HCT116 (cell line): Measurements from ENCODE around the gene ALCAM. TPM values are rescaled to one million over a fixed set of nuclear protein-coding genes. Genes with fewer than 3 reads are reported as not detected.

Experiments used
- ATAC-seq: fragments of 200-7000 bp; cut with Tn5 transposase; 2 replicates; pipeline ENCODE4 v1.9.1; 2020; ENCODE audit warnings: mild to moderate bottlenecking, moderate library complexity
- BruUV-seq: library from RNA; stranded (reverse); fragments of 400-500 nt; replicated peaks from 2 replicates; lab custom pipeline; 2021; lab: Mats Ljungman, UMichigan
- CTCF ChIA-PET: fragments of 300-600 bp; sonication (Branson Sonifier 250); formaldehyde crosslinking; loops from one replicate; lab custom pipeline; 2021; ENCODE audit warnings: antibody characterized with exemption; lab: Charles Lee
- POLR2A ChIA-PET: fragments of 300-600, 350-600 bp; sonication (Branson Sonifier 250); formaldehyde crosslinking; loops from one replicate; lab custom pipeline; 2021; ENCODE audit warnings: antibody characterized with exemption; lab: Charles Lee
- RAD21 ChIA-PET, 2 experiments: fragments of 300-600 bp; sonication (Branson Sonifier 250); formaldehyde crosslinking; loops; one replicate each; lab custom pipeline; 2023; ENCODE audit warnings: low total read pairs in 2 of 2; ENCODE audit not compliant: uncharacterized antibody in 2 of 2, unreplicated experiment in 2 of 2, low non-redundant PET in 1 of 2; lab: Charles Lee
- DNase-seq: peaks from one replicate; pipeline ENCODE4 v3.0.0-alpha.2; 2010; ENCODE audit warnings: low read depth, low spot score
- H2AFZ ChIP-seq: fragments of 200-600 bp; shearing (Covaris generic), sonication (generic); 2 replicates; pipeline ENCODE4 v1.6.1; 2017; ENCODE audit warnings: low read depth, mixed run types, mixed read lengths, antibody characterized with exemption, low read length; ENCODE audit not compliant: poor library complexity, severe bottlenecking
- H3K27ac ChIP-seq: 2 replicates; pipeline ENCODE4 v1.5.1; 2012; ENCODE audit warnings: low read depth, low read length
- H3K27me3 ChIP-seq: fragments of 200-600 bp; sonication (generic); 2 replicates; pipeline ENCODE4 v1.6.1; 2016; ENCODE audit warnings: mixed run types, low read length, mixed read lengths; ENCODE audit not compliant: insufficient read depth
- H3K36me3 ChIP-seq, 2 experiments: fragments of 200-500 bp in 1 of 2; fragments of 200-600 bp in 1 of 2; sonication (Bioruptor generic) in 1 of 2; sonication (generic) in 1 of 2; 2 replicates each; pipeline versions ENCODE4 v1.5.1 to v1.6.1; 2014 to 2016; ENCODE audit warnings: low read length in 2 of 2, inconsistent platforms in 1 of 2, mixed read lengths in 1 of 2, mixed run types in 1 of 2; ENCODE audit not compliant: insufficient read depth in 2 of 2, control insufficient read depth in 1 of 2
- H3K4me1 ChIP-seq, 2 experiments: fragments of 200-600 bp in 1 of 2; sonication (generic) in 1 of 2; 2 replicates each; pipeline versions ENCODE4 v1.5.1 to v1.6.1; 2012 to 2017; ENCODE audit warnings: low read length in 2 of 2, inconsistent platforms in 1 of 2, mild to moderate bottlenecking in 1 of 2, mixed read lengths in 1 of 2, mixed run types in 1 of 2, moderate library complexity in 1 of 2; ENCODE audit not compliant: insufficient read depth in 2 of 2, control insufficient read depth in 1 of 2
- H3K4me2 ChIP-seq: fragments of 200-600 bp; sonication (generic); 2 replicates; pipeline ENCODE4 v1.6.1; 2017; ENCODE audit warnings: mixed run types, low read length, mixed read lengths
- H3K4me3 ChIP-seq, 2 experiments: fragments of 200-600 bp in 1 of 2; sonication (generic) in 1 of 2; replicated peaks in 1 of 2; 2 replicates each; pipeline ENCODE4 v1.5.1; 2011 to 2016; ENCODE audit warnings: low read length in 2 of 2, control low read depth in 1 of 2, low read depth in 1 of 2, mild to moderate bottlenecking in 1 of 2, mixed read lengths in 1 of 2, mixed run types in 1 of 2
- H3K79me2 ChIP-seq: fragments of 200-600 bp; sonication (generic); 2 replicates; pipeline ENCODE4 v1.6.1; 2017; ENCODE audit warnings: mild to moderate bottlenecking, mixed run types, low read length, moderate library complexity, mixed read lengths; ENCODE audit not compliant: insufficient read depth
- H3K9ac ChIP-seq: fragments of 200-600 bp; sonication (generic); 2 replicates; pipeline ENCODE4 v1.6.1; 2016; ENCODE audit warnings: low read length, mixed read lengths
- H3K9me2 ChIP-seq: fragments of 200-600 bp; sonication (generic), shearing (Covaris generic); 2 replicates; pipeline ENCODE4 v1.6.1; 2017; ENCODE audit warnings: mixed run types, mild to moderate bottlenecking, moderate library complexity; ENCODE audit not compliant: insufficient read depth
- H3K9me3 ChIP-seq, 2 experiments: fragments of 200-500 bp in 1 of 2; fragments of 200-600 bp in 1 of 2; sonication (Bioruptor generic) in 1 of 2; sonication (generic) in 1 of 2; 2 replicates each; pipeline ENCODE4 v1.6.1; 2014 to 2017; ENCODE audit warnings: low read length in 2 of 2, mixed read lengths in 2 of 2, inconsistent platforms in 1 of 2, low read depth in 1 of 2, mild to moderate bottlenecking in 1 of 2, mixed run types in 1 of 2, moderate library complexity in 1 of 2; ENCODE audit not compliant: control insufficient read depth in 1 of 2, insufficient read depth in 1 of 2
- H4K20me1 ChIP-seq: fragments of 200-600 bp; sonication (generic), shearing (Covaris generic); 2 replicates; pipeline ENCODE4 v1.6.1; 2017; ENCODE audit warnings: mixed run types, mild to moderate bottlenecking, moderate library complexity; ENCODE audit not compliant: insufficient read depth
- ATF3 ChIP-seq: IDR thresholded peaks from 2 replicates; pipeline ENCODE4 v1.6.1; 2012
- CTCF ChIP-seq, 3 experiments: fragments of 200-600 bp in 1 of 3; sonication (generic) in 1 of 3; IDR thresholded peaks in 2 of 3; conservative IDR thresholded peaks in 1 of 3; 2 replicates each; pipeline ENCODE4 v1.5.1; 2012 to 2017; ENCODE audit warnings: low read depth in 2 of 3, low read length in 2 of 3, antibody characterized with exemption in 1 of 3, borderline replicate concordance in 1 of 3, control low read depth in 1 of 3, mild to moderate bottlenecking in 1 of 3, mixed read lengths in 1 of 3, mixed run types in 1 of 3, moderate library complexity in 1 of 3; ENCODE audit not compliant: insufficient read depth in 1 of 3
- EGR1 ChIP-seq: IDR thresholded peaks from 2 replicates; pipeline ENCODE4 v1.6.1; 2012; ENCODE audit warnings: low read depth
- JUND ChIP-seq: IDR thresholded peaks from 2 replicates; pipeline ENCODE4 v1.6.1; 2012
- POLR2A ChIP-seq: IDR thresholded peaks from 2 replicates; pipeline ENCODE4 v1.7.0; 2011; ENCODE audit warnings: borderline replicate concordance; ENCODE audit not compliant: insufficient read depth, insufficient read length; ENCODE audit errors: extremely low read depth
- SIN3A ChIP-seq: IDR thresholded peaks from 2 replicates; pipeline ENCODE4 v1.6.1; 2012; ENCODE audit warnings: low read depth
- SP1 ChIP-seq: IDR thresholded peaks from 2 replicates; pipeline ENCODE4 v1.6.1; 2012; ENCODE audit warnings: low read depth
- ZNF274 ChIP-seq: fragments of 200-500 bp; sonication (Bioruptor generic); IDR thresholded peaks from 2 replicates; pipeline ENCODE4 v1.6.1; 2014; ENCODE audit warnings: mild to moderate bottlenecking, low read depth, low read length, inconsistent platforms
- intact Hi-C: fragments of 100-400 bp; cut with micrococcal nuclease; formaldehyde crosslinking; loops from 2 replicates; pipeline ENCODE4 v1.10.0; 2022
- total RNA-seq: library from RNA; stranded (reverse); gene quantifications from one replicate; pipeline ENCODE4 v1.2.1, GENCODE V29; 2021; ENCODE audit not compliant: unreplicated experiment

ALCAM gene
- total RNA-seq, 1 experiment from 2014 or later, result 56.7 TPM

GRCh38 chr3:105399611-105400010 is 32.9 kb downstream of the ALCAM start (continued):
- TF ChIP-seq ZNF274 (no peak), POLR2A (no peak), ATF3 (no peak), JUND (no peak)
- TF ChIP-seq, all 23 proteins: peak for 0

DNA sequence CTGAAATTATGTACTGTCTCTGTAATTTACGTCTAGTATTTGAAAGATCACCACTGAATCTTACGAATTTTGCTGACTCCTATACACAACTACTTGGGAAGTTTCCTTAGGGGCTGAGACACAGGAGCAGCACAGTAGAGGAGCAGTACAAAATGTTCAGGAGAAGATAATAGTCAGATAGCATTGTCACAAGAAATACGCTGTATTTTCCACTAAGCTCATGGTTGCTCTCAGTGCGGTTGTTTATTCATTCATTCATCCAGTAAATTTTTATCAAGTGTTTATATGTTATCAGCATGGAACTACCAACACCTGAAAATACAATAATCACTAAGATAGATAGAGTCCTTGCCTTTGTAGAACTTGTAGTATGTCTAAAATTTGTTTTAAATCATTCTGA is 34.5 kb downstream of the ALCAM start:
- Histone ChIP-seq H3K9me2 (no peaks in the 10 kb centered on the region), H3K79me2 (peaks cover 47% of the 10 kb centered on the region), H4K20me1 (no peaks in the 10 kb centered on the region), H2AFZ (no peak overlapping the region), H3K27me3 (no peaks in the 10 kb centered on the region), H3K9ac (peak overlapping the region; percentile 69), H3K36me3 (no peaks in the 10 kb centered on the region), H3K9me3 (peaks cover 0 to 4% of the 10 kb centered on the region in 2 experiments; a peak in 1 of 4 replicates), H3K4me1 (peaks cover 33 to 58% of the 10 kb centered on the region in 2 experiments), H3K27ac (peak overlapping the region; percentile 87), H3K4me2 (peak overlapping the region; percentile 86), H3K4me3 (peak overlapping the region; percentile 28 to 52)
- RAD21 ChIA-PET, result no interaction called here
- no peak for TF ChIP-seq SIN3A
- TF ChIP-seq CTCF (IDR thresholded peaks at IDR 0.05 in 2 of 3, conservative IDR thresholded peaks at IDR 0.05 in 1 of 3; ENCODE audit: borderline replicate concordance in 1 of 3, insufficient read depth in 1 of 3, low read depth in 2 of 3, low read length in 2 of 3), result no peak
- no peak for TF ChIP-seq EGR1
- no peak for TF ChIP-seq POLR2A
- TF ChIP-seq JUND, result no peak
- no peak for TF ChIP-seq SP1
- intact Hi-C loops, result loop anchor here (2.0 kb wide), 1 partner anchor 32 kb away; no protein-coding TSS in a partner anchor
- CTCF ChIA-PET, result no interaction called here
- DNase-seq (no peak), ATAC-seq (no peak)
- BruUV-seq, result no TSS peak
- POLR2A ChIA-PET, result no interaction called here
